HG02588 (cell line): ENCODE results near the gene OXCT1.
A peak's percentile ranks its signal among the peaks of the same experiment; 100 is the strongest.
"Not testable (repeated sequence)": the region's sequence is repeated elsewhere in the genome, so short reads cannot be mapped to it uniquely, and the experiment has no call there.

ENCODE experiments used
- ATAC-seq: cut with Tn5 transposase; IDR thresholded peaks from one replicate; pipeline ENCODE4 v1.9.1; 2021; ENCODE audit warnings: mild to moderate bottlenecking, moderate library complexity; ENCODE audit not compliant: unreplicated experiment

OXCT1 gene

GRCh38 chr5:41874512-41875060, 4.4 kb upstream of the OXCT1 start:
- no peak for ATAC-seq

GRCh38 chr5:41871852-41872251, 1.6 kb upstream of the OXCT1 start:
- ATAC-seq, result no peak

DNA sequence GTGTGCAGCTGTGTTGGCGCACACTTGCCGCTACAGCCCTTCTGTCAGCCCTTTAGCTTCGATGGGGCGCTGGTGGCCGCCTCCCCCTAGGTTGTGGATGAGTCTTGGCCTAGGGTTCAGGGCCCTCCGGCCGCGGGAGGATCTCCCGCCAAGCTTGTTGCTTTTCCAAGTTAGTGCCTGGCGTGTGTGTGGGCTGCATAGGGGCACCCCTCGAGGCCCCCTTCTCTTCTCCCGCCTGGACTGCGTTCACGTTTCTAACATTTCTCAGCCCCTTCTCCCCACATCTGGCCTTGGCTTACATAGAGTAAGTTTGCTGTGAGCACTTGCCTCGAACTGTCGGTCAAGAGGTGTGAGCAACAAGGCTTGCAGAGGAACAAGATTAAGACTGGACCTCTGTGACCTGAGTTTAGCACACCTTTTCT, 413 bp upstream of the OXCT1 start:
- no peak for ATAC-seq

DNA sequence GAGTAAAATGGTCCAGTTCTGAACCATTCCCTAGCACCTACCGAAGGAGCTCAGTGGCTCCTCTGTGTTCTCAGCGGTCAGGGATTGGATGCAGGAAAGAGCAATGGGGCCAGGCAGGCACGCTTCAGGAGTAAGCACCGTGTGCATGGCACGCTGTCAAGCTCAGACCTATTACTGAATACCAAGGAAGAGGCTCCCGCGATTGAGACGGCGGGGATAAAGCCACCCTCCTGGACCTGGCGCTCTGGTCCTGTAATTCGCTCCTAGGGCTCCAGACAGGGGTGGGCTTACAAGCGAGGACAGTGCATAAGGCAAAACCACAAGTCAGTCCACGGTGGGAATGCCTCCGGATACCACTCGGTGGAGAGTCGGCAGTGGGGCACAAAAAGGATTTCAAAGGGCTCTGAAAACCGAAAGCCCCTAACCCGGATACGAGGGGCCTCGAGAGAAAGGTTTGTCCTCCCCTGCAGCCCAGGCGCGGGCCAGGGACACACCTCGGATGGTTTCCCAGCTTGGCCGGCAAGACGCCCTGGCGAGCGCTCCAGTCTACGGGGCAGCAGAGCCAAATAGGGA, 988 bp downstream of the OXCT1 start:
- ATAC-seq, result no peak

DNA sequence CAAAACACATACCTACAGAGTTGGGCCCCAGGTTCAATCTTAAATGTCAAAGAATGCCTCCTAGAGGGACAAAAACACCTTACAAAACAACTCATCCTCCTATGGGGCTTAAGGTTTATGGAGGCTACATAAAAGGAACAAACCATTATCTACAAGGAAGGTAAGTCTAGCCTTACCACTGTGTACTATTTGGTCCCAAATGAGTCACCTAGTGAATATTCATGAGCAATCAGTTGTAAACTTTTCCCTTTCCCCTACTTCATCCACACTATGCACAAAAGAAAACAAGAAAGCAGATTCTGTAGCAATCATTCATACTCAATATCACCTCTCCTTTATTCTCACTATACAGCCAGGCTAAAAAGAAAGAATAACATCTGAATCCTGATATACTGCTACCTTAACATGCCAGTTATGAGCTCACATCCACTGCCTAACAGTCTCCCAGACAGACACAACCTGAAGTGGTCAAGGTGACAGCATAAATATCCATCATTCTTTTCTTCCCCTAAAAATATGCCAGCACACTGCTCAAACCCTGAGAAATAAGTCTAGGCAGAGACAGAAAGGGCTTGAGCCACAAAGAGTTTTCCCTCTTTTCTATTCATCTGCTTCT, 6.2 kb downstream of the OXCT1 start:
- peak; percentile 77 for ATAC-seq

DNA sequence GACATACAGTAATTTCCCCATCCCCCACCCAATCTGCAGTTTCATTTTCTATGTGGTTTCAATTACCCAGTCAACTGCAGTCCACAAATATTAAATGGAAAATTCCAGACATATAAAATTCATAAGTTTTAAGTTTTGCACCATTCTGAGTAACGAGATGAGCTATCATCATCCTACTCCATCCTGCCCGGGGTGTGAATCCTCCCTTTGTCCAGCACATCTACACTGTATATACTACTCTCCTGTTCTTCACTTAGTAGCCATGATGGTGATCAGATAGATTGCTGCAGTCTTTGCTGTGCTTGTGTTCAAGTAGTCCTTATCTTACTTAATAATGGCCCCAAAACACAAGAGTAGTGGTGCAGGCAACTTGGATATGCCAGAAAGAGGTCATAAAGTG, 11.3 kb downstream of the OXCT1 start:
- no peak for ATAC-seq

DNA sequence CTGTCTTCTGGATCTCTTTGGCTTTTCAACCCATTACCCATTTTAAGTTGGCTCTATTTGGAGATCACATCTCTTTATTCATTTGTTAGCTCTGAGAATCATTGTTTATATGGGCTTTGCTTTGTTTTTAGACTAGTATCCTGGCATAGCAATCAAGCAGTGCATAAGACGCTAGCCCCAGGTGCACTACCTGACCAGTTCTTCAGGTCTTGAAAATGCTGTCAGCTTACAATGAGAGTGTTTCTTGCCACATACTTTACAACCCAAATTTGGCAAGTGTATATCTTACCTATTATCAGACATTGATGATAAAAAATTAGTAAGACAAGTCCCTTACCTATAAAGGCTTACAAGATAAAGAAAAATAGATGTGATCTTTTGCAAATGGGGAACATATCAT, 12.2 kb downstream of the OXCT1 start:
- ATAC-seq, result no peak

DNA sequence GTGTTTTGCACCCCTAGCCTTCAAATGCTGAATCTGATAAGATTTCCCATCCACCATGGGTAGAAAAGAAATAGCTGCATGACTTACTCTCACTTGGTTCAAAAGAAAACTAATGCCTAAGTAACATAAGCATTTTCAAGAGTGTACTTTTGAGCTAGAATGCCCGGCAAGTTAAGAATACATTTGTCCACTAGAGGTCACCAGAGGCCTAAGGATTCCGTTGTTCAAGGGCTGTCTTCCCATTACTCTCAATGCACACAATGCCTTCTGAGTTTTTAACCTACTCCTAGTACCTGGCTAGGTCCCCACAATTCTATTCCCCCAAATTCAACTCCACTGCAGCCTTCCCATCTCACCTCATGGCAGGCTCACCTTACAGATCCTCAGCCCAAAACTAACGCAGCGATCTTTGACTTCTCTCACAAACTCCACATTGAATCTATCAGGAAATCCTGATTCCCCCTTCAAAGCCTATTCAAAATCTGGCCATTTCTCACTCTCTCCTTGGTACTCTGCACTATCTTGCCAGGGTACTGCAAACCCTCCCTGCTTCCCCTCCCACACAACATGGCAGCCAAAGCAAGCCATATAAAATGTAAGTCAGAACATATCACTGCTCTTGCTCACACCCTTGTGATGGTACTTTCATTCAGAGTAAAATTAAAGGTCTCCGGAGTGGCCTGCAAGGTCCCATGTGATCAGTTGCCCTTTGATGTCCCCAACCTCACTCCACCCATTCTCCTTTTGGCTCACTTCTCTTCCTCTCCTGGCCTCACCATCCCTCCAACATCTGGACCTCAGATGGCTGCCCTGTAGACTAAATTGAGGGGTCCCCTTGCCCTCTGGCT, 13.4 kb downstream of the OXCT1 start:
- peak; percentile 92 for ATAC-seq

DNA sequence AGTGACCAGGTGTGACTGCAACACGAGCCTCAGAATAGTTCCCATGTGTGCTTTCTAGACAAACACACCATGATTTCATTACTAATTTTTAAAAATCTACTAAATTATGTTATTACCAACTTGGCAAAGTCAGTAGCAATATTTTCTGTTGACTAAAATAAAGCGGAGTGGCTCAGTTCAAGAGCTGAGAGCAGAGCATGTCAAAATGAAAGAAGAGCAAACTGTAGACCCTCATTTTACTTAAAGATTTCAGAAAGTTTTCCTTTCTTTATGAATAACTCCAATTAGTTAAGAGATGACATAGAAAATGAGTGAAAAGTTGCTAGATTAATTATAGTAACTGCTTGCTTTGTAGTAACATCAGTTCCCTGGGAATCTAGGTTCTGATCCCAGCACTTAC, 17.9 kb downstream of the OXCT1 start:
- no peak for ATAC-seq

DNA sequence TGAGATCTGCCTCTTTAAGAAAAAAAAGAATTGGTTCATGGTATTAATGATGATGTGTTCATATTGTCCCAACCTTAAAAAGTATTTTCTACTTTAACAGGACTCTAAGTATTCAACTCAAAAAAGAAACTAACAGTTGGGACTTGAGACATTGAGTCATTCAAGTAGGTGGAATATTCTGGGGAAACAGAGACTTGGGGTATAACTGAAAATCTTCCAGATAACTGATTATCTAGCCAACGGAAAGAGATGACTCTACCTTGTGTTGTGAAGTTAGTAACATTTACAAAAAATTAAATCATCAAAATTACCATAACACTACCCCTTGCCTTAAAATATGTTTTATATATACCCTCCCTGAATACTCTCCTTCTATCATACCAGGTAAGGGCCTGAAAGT, 19.1 kb downstream of the OXCT1 start:
- ATAC-seq, result no peak

- ATAC-seq, result no peak
Observed at GRCh38 chr5:41848983-41849382, 21.2 kb downstream of the OXCT1 start.

DNA sequence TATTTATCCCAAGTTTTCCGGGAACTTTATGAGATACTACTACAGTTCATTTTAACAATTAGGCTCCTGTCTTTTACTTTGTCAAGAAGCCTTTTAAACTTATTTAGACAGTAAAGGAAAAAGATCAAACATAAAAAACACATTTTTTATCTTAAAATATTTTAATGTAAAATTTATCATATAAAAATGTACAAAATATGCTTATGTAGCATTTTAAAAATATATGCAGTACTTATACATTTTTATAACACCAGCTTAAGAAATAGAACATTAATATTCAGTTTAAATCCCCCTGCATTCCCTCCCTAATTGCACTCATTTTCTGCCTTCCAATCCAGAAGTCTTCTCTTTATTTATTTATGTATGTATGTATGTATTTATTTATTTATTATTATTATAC, 24.5 kb downstream of the OXCT1 start:
- not testable (repeated sequence) for ATAC-seq

DNA sequence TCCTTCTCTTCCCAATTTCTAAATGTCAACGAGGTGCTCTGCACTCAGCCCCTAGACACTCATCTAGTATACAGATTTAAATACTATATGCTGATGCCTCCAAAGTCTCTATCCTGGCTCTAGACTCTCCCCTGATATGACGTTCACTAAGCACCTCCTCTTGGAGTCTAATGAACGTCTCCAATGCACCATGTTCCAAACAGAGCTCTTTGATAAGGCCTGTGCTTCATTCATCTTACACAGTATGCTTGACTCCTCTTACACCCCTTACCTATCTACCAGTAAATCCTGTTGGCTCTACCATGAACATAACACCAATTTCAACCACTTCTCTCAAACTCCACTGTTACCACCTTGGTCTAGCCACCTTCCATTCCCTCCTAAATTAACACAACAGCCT, 25.7 kb downstream of the OXCT1 start:
- ATAC-seq, result no peak

- ATAC-seq, result peak; percentile 47
Observed at GRCh38 chr5:41843456-41844370, 26.5 kb downstream of the OXCT1 start.

- ATAC-seq, result peak; percentile 86
Observed at GRCh38 chr5:41842777-41843176, 27.4 kb downstream of the OXCT1 start.

DNA sequence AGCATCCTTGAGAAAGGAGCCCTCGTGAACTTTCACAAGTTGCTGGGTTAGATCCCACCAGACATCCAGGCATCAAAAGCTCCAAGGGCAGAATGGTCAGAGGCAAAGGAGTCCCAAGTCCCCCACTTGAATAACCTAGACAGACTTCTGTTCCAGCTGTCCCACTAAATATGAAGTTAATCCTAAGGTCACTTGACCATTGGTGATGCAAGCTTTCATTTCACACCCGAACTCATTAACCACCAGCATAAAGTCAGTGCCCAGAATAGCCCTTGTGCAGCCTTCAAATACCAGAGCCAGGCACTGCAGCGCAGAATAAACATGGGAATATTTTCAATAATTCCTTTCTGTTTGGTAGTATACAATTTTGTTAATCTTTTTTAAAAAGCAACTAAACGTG, 28.9 kb downstream of the OXCT1 start:
- no peak for ATAC-seq

DNA sequence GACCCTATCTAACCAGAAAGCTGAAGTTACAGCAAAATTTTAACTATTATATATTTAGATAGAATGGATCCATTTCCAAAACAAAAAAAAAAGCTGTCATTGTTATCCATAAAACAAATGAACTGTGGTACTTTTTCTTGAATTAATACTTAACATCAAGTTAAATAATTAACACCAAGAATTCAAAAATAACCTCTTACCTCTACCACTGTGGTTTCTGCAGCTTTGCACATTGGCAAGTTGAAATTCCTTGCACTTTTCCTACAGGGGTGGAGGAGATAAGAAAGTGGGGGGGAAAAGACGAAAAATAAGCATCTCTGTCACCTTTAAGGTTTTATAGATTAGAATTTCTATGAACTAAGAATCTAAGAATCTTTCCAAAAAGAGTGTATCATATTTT, 30.0 kb downstream of the OXCT1 start:
- ATAC-seq, result no peak

DNA sequence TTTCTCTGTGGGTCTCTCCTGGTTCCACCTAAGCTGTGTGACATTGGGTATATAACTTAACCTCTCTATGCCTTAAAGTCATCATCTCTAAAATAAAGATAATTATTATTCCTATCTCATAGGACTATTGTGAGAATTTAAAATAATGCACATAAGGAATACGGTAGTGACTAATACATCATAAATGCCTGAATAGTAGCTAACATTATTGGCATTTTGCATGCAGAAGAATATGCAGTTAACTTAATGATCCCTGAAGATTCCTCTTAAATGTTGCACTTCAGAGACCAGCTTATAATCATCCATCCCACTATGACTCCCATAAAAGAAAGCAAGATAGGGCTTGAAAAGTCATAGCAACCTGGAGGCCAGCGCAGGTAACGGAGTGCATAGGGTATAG, 32.4 kb downstream of the OXCT1 start:
- ATAC-seq, result no peak

GRCh38 chr5:41835645-41836044, 34.6 kb downstream of the OXCT1 start:
- ATAC-seq, result no peak

GRCh38 chr5:41834506-41834905, 35.7 kb downstream of the OXCT1 start:
- no peak for ATAC-seq

- ATAC-seq, result no peak
Observed at GRCh38 chr5:41832430-41832829, 37.8 kb downstream of the OXCT1 start.
